ENCODE results near the gene MYO7A.

MYO7A gene

DNA sequence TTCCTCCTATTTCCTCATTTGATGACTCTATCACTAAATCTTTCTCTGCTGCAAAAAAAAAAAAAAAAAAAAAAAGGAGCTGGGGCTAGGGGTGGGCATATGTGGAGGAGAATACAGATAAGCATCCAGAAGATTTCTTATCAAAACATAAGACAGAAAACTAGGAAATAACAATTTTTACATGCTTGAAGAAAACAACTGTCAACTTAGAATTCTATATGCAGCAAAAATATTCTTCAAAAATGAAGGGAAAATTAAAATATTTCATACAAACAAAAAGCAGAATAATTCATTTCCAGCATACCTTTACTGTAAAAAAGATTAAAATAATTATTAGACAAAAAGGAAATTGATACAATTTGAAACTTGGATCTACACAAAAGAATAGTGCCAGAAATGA, 134.8 kb downstream of the MYO7A start:
- no peak for DNase-seq (ENCODE audit: extremely low read depth in 1 of 2, low read depth in 1 of 2)

All from stimulated activated CD8-positive, alpha-beta memory T cell treated with anti-CD3 and anti-CD28 coated beads, Interleukin-7, amount 100 ng/mL, for 48 hours (primary cell).